SK-N-SH treated with all-trans-retinoic acid at 6 μM for 48 hours (cell line): Measurements from ENCODE around the gene MOGAT1.

Experiments
- ATAC-seq: fragments of 200-7000 bp; cut with Tn5 transposase; 3 replicates; pipeline ENCODE4 v1.9.1; 2020; ENCODE audit warnings: mild to moderate bottlenecking, moderate library complexity
- ARNTL ChIP-seq: fragments of 450-650 bp; formaldehyde crosslinking; IDR thresholded peaks from 2 replicates; pipeline ENCODE4 v1.5.0; 2020; ENCODE audit warnings: low read depth, mild to moderate bottlenecking, moderate library complexity, borderline replicate concordance
- CSDC2 ChIP-seq: fragments of 250-450 bp; sonication (Bioruptor Pico); IDR thresholded peaks from 2 replicates; pipeline ENCODE4 v1.5.0; 2020; ENCODE audit warnings: mild to moderate bottlenecking, moderate library complexity
- ESRRG ChIP-seq: fragments of 250-450 bp; sonication (Bioruptor Pico); IDR thresholded peaks from 2 replicates; pipeline ENCODE4 v1.6.1; 2021; ENCODE audit warnings: mild to moderate bottlenecking
- GLIS3 ChIP-seq: fragments of 250-450 bp; sonication (Bioruptor Pico); IDR thresholded peaks from 2 replicates; pipeline ENCODE4 v1.5.0; 2020; ENCODE audit warnings: mild to moderate bottlenecking, moderate library complexity
- OSR1 ChIP-seq: fragments of 250-450 bp; sonication (Bioruptor Pico); IDR thresholded peaks from 2 replicates; pipeline ENCODE4 v1.8.0; 2022; ENCODE audit warnings: moderate library complexity, mild to moderate bottlenecking, inconsistent platforms
- PPARA ChIP-seq: fragments of 250-450 bp; sonication (Bioruptor Pico); IDR thresholded peaks from 2 replicates; pipeline ENCODE4 v1.5.0; 2020; ENCODE audit warnings: mild to moderate bottlenecking, borderline replicate concordance
- RARB ChIP-seq: fragments of 250-450 bp; sonication (Bioruptor Pico); IDR thresholded peaks from 2 replicates; pipeline ENCODE4 v1.8.0; 2021; ENCODE audit warnings: mild to moderate bottlenecking, moderate library complexity
- TCF4 ChIP-seq: fragments of 250-450 bp; sonication (Bioruptor Pico); IDR thresholded peaks from 2 replicates; pipeline ENCODE4 v1.8.0; 2021; ENCODE audit warnings: mild to moderate bottlenecking, moderate library complexity, borderline replicate concordance
- TOX ChIP-seq: fragments of 250-450 bp; sonication (Bioruptor Pico); IDR thresholded peaks from 2 replicates; pipeline ENCODE4 v1.8.0; 2021; ENCODE audit warnings: mild to moderate bottlenecking, moderate library complexity, borderline replicate concordance
- ZC3H10 ChIP-seq: fragments of 250-450 bp; sonication (Bioruptor Pico); IDR thresholded peaks from 2 replicates; pipeline ENCODE4 v1.5.1; 2021; ENCODE audit warnings: mild to moderate bottlenecking, moderate library complexity
- ZFP3 ChIP-seq: fragments of 250-450 bp; sonication (Bioruptor Pico); IDR thresholded peaks from 2 replicates; pipeline ENCODE4 v1.5.0; 2020; ENCODE audit warnings: mild to moderate bottlenecking, moderate library complexity
- ZFP30 ChIP-seq: fragments of 450-650 bp; formaldehyde crosslinking; IDR thresholded peaks from 2 replicates; pipeline ENCODE4 v1.5.0; 2022; ENCODE audit warnings: mild to moderate bottlenecking, moderate library complexity
- ZNF565 ChIP-seq: fragments of 450-650 bp; formaldehyde crosslinking; conservative IDR thresholded peaks from 2 replicates; pipeline ENCODE4 v1.5.0; 2020; ENCODE audit warnings: low read depth, mild to moderate bottlenecking, moderate library complexity
- ZNF70 ChIP-seq: fragments of 450-650 bp; formaldehyde crosslinking; IDR thresholded peaks from 2 replicates; pipeline ENCODE4 v1.5.0; 2020; ENCODE audit warnings: mild to moderate bottlenecking, moderate library complexity
- ZNF8 ChIP-seq: fragments of 450-650 bp; formaldehyde crosslinking; IDR thresholded peaks from 2 replicates; pipeline ENCODE4 v1.5.0; 2020; ENCODE audit warnings: mild to moderate bottlenecking, moderate library complexity
- TF ChIP-seq, protein P1 (sequence below): fragments of 250-450 bp; sonication (Bioruptor Pico); IDR thresholded peaks from 2 replicates; pipeline ENCODE4 v1.8.0; 2020; ENCODE audit warnings: mild to moderate bottlenecking, moderate library complexity, borderline replicate concordance
- TF ChIP-seq, protein P2 (sequence below): fragments of 250-450 bp; sonication (Bioruptor Pico); IDR thresholded peaks from 2 replicates; pipeline ENCODE4 v1.8.0; 2021; ENCODE audit warnings: low read depth, mild to moderate bottlenecking, moderate library complexity, borderline replicate concordance
- TF ChIP-seq, protein P3 (sequence below): fragments of 250-450 bp; sonication (Bioruptor Pico); IDR thresholded peaks from 2 replicates; pipeline ENCODE4 v1.5.1; 2020; ENCODE audit warnings: low read depth, mild to moderate bottlenecking, moderate library complexity
- TF ChIP-seq, protein P4 (sequence below): fragments of 250-450 bp; sonication (Bioruptor Pico); IDR thresholded peaks from 2 replicates; pipeline ENCODE4 v1.5.1; 2021; ENCODE audit warnings: mild to moderate bottlenecking, moderate library complexity
- TF ChIP-seq, protein P5 (sequence below): fragments of 250-450 bp; sonication (Bioruptor Pico); IDR thresholded peaks from 2 replicates; pipeline ENCODE4 v1.5.0; 2020; ENCODE audit warnings: mild to moderate bottlenecking, moderate library complexity

The MOGAT1 gene

DNA sequence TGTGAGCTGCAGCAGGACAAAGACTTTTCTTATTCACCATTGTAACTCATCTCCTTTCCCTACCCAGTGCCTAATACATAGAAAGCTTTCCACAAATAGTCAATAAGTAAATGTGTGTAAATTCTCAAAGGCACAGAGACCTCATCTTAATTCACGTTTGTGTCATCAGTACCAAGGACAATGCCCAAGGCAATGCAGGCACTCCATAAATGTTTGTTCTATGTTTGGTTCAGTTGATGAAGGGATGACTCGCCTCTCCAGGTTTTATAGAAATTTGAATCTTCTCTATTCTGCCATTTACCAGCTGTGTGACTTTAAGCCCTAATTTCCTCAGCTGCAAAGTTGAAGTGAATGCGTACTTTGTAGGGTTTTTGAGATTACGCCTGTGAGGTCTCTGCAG, 2.1 kb upstream of the MOGAT1 start:
- no peak for ATAC-seq
- TF ChIP-seq ZNF8 (CRISPR knock-in tag), result no peak
- no peak for TF ChIP-seq GLIS3 (CRISPR knock-in tag)
- TF ChIP-seq RARB (CRISPR knock-in tag), result no peak
- TF ChIP-seq, protein P1, sequence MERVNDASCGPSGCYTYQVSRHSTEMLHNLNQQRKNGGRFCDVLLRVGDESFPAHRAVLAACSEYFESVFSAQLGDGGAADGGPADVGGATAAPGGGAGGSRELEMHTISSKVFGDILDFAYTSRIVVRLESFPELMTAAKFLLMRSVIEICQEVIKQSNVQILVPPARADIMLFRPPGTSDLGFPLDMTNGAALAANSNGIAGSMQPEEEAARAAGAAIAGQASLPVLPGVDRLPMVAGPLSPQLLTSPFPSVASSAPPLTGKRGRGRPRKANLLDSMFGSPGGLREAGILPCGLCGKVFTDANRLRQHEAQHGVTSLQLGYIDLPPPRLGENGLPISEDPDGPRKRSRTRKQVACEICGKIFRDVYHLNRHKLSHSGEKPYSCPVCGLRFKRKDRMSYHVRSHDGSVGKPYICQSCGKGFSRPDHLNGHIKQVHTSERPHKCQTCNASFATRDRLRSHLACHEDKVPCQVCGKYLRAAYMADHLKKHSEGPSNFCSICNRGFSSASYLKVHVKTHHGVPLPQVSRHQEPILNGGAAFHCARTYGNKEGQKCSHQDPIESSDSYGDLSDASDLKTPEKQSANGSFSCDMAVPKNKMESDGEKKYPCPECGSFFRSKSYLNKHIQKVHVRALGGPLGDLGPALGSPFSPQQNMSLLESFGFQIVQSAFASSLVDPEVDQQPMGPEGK (CRISPR knock-in tag), result no peak
- no peak for TF ChIP-seq CSDC2 (CRISPR knock-in tag)
- TF ChIP-seq, protein P2, sequence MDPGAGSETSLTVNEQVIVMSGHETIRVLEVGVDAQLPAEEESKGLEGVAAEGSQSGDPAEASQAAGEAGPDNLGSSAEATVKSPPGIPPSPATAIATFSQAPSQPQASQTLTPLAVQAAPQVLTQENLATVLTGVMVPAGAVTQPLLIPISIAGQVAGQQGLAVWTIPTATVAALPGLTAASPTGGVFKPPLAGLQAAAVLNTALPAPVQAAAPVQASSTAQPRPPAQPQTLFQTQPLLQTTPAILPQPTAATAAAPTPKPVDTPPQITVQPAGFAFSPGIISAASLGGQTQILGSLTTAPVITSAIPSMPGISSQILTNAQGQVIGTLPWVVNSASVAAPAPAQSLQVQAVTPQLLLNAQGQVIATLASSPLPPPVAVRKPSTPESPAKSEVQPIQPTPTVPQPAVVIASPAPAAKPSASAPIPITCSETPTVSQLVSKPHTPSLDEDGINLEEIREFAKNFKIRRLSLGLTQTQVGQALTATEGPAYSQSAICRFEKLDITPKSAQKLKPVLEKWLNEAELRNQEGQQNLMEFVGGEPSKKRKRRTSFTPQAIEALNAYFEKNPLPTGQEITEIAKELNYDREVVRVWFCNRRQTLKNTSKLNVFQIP, result no peak
- TF ChIP-seq ZC3H10 (CRISPR knock-in tag), result no peak
- TF ChIP-seq ARNTL (CRISPR knock-in tag), result no peak
- TF ChIP-seq ZFP3 (CRISPR knock-in tag), result no peak
- no peak for TF ChIP-seq TCF4 (CRISPR knock-in tag)
- TF ChIP-seq PPARA, result no peak
- no peak for TF ChIP-seq OSR1
- no peak for TF ChIP-seq TOX (CRISPR knock-in tag)
- no peak for TF ChIP-seq ZNF565

DNA sequence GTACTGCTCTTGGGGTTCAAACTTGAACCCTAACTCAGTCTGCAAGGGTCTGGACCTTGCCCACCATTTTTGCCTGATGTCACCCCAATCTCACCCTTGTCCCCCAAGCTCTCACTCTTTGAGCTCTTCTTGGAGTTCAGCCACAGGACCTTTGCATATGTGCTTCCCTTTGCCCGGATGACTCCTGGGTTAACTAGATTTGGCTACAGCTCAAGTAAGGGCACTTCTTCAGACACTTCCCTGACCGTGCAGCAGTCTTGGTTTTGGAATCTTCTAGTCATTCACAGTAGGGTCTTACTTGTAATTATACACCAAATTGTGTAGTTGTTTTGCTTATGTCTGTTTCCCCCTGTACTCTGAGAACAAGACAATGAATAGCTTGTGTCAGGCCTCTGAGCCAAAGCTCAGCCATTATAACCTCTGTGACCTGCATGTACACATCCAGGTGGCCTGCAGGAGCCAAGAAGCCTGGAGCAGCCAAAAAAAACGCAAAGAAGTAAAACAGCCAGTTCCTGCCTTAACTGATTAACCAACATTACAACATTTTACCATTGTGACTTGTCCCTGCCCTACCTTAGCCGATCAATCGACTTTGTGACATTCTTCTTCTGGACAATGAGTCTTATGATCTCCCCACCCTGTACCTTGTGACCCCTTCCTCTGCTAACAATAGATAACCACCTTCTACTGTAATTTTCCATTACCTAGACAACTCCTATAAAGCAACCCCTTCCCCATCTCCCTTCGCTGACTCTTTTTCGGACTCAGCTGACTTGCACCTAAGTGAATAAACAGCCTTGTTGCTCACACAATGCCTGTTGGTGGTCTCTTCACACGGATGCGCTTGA, 1.0 kb upstream of the MOGAT1 start:
- TF ChIP-seq GLIS3 (CRISPR knock-in tag), result no peak
- TF ChIP-seq OSR1, result no peak
- no peak for TF ChIP-seq TOX (CRISPR knock-in tag)
- no peak for TF ChIP-seq ZFP30
- no peak for TF ChIP-seq TCF4 (CRISPR knock-in tag)
- TF ChIP-seq, protein P2, result no peak
- no peak for TF ChIP-seq ZNF70
- TF ChIP-seq ARNTL (CRISPR knock-in tag), result no peak
- no peak for ATAC-seq

DNA sequence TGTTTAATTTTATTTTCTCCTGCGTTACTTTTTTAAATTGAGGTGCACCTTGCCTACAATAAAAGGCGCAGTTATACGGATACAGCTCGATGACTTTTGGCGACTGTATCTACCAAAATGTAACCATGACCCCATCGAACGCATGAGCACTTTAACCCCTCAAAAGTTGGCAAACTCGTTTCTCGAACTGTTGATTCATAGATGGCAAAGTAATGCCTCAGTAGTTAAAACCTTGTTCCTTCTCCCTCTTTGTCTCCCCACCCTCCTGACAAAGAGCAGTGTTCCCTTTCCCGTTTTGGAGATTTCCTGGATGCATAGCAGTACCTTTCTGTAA, 577 bp downstream of the MOGAT1 start:
- ATAC-seq, result no peak
- TF ChIP-seq PPARA (no peak), ZFP30 (no peak), OSR1 (no peak), ZNF565 (no peak), TCF4 (CRISPR knock-in tag) (no peak), TOX (CRISPR knock-in tag) (no peak), ESRRG (CRISPR knock-in tag) (no peak), ZNF8 (CRISPR knock-in tag) (no peak), ZFP3 (CRISPR knock-in tag) (no peak)
- TF ChIP-seq, protein P3, sequence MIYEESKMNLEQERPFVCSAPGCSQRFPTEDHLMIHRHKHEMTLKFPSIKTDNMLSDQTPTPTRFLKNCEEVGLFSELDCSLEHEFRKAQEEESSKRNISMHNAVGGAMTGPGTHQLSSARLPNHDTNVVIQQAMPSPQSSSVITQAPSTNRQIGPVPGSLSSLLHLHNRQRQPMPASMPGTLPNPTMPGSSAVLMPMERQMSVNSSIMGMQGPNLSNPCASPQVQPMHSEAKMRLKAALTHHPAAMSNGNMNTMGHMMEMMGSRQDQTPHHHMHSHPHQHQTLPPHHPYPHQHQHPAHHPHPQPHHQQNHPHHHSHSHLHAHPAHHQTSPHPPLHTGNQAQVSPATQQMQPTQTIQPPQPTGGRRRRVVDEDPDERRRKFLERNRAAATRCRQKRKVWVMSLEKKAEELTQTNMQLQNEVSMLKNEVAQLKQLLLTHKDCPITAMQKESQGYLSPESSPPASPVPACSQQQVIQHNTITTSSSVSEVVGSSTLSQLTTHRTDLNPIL (CRISPR knock-in tag), result no peak
- TF ChIP-seq, protein P4, sequence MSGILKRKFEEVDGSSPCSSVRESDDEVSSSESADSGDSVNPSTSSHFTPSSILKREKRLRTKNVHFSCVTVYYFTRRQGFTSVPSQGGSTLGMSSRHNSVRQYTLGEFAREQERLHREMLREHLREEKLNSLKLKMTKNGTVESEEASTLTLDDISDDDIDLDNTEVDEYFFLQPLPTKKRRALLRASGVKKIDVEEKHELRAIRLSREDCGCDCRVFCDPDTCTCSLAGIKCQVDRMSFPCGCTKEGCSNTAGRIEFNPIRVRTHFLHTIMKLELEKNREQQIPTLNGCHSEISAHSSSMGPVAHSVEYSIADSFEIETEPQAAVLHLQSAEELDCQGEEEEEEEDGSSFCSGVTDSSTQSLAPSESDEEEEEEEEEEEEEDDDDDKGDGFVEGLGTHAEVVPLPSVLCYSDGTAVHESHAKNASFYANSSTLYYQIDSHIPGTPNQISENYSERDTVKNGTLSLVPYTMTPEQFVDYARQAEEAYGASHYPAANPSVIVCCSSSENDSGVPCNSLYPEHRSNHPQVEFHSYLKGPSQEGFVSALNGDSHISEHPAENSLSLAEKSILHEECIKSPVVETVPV, result no peak
- TF ChIP-seq, protein P2, result no peak
- TF ChIP-seq, protein P1 (CRISPR knock-in tag), result no peak
- TF ChIP-seq, protein P5, sequence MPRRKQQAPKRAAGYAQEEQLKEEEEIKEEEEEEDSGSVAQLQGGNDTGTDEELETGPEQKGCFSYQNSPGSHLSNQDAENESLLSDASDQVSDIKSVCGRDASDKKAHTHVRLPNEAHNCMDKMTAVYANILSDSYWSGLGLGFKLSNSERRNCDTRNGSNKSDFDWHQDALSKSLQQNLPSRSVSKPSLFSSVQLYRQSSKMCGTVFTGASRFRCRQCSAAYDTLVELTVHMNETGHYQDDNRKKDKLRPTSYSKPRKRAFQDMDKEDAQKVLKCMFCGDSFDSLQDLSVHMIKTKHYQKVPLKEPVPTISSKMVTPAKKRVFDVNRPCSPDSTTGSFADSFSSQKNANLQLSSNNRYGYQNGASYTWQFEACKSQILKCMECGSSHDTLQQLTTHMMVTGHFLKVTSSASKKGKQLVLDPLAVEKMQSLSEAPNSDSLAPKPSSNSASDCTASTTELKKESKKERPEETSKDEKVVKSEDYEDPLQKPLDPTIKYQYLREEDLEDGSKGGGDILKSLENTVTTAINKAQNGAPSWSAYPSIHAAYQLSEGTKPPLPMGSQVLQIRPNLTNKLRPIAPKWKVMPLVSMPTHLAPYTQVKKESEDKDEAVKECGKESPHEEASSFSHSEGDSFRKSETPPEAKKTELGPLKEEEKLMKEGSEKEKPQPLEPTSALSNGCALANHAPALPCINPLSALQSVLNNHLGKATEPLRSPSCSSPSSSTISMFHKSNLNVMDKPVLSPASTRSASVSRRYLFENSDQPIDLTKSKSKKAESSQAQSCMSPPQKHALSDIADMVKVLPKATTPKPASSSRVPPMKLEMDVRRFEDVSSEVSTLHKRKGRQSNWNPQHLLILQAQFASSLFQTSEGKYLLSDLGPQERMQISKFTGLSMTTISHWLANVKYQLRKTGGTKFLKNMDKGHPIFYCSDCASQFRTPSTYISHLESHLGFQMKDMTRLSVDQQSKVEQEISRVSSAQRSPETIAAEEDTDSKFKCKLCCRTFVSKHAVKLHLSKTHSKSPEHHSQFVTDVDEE (CRISPR knock-in tag), result no peak
